GM18498 (cell line): Measurements from ENCODE around the gene BAIAP2L1.

ENCODE experiments used
- ATAC-seq: cut with Tn5 transposase; IDR thresholded peaks from one replicate; pipeline ENCODE4 v1.9.1; 2021; ENCODE audit warnings: mild to moderate bottlenecking, moderate library complexity; ENCODE audit not compliant: unreplicated experiment

The BAIAP2L1 gene

GRCh38 chr7:98297626-98298286 lies 103.1 kb downstream of the BAIAP2L1 start:
- no peak for ATAC-seq

DNA sequence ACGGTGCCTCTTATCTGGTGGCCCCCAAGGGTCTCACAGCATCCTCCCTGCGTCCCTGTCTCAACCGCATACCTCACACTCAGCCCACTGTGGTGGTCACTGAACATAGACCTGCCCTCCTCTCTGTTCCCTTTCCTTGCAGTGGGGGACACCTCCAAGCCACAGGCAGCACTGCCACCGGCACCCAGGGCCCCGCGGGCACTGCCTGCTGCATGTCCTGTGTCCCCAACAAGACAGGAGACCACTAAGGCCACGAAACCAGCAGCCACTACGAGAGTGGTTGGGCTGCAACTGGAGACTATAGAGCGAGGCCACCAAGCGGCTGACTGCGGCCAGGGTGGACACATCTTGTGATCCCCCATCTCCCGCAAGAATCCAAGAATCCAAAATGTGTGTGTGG lies 104.1 kb downstream of the BAIAP2L1 start:
- ATAC-seq: no peak

DNA sequence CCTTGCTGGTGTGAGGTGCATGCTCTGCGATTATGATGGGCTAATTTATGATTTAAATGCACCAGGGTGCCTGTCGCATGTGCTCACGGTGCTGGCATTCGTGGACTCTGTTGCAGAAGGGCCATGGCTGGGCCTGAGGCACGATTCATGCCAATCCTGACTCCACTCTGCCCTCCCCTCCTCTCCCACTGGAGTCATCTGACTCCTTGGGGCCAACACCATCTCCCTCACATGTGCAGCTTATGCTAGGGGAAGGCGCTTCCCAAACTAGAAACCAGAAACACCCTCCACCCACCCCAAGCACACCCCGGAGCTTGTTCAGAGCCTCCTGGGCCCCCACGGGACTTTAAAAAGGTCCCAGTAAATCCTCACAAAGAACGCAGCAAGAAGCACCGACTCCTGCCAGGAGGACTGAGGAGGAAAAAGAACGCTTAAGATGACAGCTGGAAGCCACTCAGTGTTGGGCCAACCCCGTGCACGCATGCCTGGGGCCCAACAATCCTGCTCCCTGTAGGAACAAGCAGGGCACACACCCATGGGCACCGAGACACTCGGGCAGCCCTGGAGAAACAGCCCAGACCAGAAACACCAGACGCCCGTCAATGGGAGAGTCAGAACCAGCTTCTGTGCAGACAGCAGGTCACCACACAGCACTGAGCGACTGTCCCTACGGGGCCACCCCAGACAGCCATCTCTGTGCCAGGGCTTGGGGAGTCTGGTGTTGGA lies 105.3 kb downstream of the BAIAP2L1 start:
- no peak for ATAC-seq

GRCh38 chr7:98294798-98295382 lies 106.0 kb downstream of the BAIAP2L1 start:
- ATAC-seq: peak; percentile 58

DNA sequence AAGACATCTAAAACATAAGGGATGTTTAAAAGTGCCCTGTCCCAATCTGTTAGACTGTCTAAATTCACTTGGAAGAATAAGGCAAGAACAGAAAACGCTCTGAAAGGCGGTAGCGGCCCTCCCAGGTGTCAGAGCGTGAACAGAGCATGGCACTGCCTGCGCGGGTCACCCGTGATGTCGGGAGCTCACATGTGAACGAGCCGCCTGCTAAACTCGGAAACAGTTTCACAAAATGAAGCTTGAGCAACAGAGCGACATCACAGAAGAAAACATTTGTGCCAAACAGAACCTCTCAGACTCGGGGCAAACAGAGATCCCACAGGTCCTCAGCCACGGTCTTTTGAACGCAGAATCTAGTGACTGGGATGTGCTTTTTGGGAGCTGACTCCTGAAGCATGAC lies 106.6 kb downstream of the BAIAP2L1 start:
- ATAC-seq: no peak

- ATAC-seq: no peak
Measured at GRCh38 chr7:98293746-98294145, 107.1 kb downstream of the BAIAP2L1 start.

GRCh38 chr7:98293265-98293664 lies 107.6 kb downstream of the BAIAP2L1 start:
- ATAC-seq: no peak

DNA sequence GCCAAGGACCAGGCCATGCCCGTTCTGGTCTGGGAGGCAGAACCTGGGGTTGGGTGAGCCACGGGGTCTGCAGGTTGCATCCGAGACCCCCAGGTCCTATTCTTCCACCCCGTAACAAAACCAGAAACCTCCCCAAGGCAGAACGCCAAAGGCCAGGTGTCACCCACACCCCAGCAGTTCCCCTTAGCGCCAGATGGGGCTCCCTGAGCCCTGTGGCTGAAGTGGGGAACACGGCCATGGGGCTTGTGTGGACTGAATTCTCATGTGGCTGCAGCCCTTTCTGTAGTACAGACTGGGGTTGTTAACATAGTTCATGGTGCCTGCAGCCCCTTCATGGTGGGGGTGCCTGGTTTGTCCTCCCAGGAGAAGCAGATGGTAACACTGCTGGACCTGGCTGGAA lies 109.2 kb downstream of the BAIAP2L1 start:
- no peak for ATAC-seq

GRCh38 chr7:98289333-98289875 lies 111.5 kb downstream of the BAIAP2L1 start:
- no peak for ATAC-seq

GRCh38 chr7:98288064-98288823 lies 112.6 kb downstream of the BAIAP2L1 start:
- ATAC-seq: no peak

DNA sequence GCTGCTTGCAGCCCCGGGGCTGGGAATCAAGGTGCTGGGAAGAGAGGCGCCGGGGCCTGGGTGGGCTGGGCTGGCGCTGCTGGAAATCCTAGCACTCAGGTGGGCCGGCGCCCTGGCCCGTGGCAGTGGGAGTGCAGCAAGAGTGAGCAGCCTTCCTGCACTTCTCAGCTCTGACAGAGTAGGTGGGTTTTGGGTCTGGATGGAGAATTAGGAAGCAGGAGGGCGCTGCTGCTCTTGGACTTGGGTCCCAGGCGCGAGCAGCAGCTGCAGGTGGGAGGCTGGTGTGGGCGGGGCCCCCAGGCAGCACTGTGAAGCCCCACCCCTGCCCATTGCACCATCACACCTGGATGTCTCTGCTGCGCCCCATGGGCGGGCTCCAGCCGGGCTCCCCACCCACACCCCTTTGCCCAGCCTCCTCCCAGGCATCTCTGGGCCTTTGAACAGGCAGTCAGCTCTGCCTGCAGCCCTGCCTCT lies 113.4 kb downstream of the BAIAP2L1 start:
- no peak for ATAC-seq

GRCh38 chr7:98286701-98287485 lies 114.0 kb downstream of the BAIAP2L1 start:
- ATAC-seq: no peak

GRCh38 chr7:98286093-98286539 lies 114.8 kb downstream of the BAIAP2L1 start:
- no peak for ATAC-seq

GRCh38 chr7:98285157-98286092 lies 115.5 kb downstream of the BAIAP2L1 start:
- no peak for ATAC-seq

DNA sequence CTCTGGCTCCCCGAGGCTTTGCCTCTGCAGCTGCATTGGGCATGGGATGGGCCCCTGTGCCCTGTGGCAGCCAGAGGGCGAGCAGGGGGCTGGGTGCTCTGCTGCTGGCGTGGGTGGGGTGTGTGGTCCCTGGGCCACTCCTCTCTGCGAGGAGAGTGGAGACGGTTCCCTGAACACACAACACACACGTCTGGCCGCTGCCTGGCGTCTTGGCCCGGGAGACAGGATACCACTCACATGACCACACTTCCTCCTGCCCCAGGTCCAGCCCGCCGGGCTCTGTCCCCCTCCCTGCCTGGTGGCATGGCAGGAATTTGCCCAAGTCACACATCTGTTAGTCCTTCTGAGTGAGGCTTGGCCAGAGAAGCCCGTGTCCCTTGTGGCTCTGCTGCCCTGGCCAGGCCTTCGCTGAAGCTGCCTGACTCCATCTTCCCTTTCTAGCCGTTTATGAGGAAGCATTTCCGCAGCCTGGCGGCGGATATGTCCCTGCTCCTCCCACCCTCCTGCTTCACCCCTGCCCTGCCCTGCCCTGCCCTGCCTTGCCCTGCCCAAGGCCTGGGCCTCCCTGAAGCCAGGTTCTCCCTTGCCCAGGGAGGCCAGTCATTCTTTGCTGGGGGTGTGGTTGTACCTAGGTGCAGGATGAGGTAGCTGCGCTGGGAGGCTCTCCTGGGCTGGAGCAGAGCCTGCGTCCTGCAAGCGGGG lies 116.4 kb downstream of the BAIAP2L1 start:
- no peak for ATAC-seq

GRCh38 chr7:98283887-98284222 lies 117.0 kb downstream of the BAIAP2L1 start:
- no peak for ATAC-seq

DNA sequence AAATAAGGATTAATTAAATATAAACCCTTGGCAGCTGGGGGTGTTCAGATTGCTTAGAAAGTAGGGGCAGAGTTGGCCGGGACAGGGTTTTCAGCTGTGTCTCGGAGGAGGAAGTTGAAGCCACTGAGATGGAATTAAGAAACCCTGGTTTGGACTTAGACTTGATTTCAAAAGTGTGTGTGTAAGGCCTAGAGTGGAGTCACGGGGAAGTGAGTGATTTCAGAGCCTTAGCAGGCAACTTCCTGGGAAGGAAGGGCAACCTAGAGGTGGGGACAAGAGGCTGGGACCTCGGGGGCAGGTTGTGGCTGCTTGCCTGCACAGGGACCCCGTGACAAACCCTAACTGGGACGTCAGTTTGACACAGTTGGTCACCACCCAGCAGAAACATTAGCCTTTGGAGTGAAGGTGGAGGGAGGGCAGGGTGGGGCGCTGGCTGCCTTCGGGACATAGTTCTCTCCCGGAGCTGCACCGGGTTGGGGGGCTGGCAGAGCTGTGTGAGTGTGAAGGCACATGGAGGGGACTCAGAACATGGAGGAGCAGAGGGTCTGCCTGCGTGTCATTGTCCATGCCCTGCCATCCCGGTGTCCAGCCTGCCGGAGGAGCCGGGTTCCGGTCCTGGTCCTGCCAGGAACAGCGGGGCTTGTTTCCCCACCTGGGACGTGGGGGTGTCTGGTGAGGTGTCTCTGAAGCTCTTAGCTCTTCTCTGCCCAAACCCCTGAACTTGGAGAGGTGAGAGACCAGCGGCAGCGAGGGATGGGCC lies 117.6 kb downstream of the BAIAP2L1 start:
- no peak for ATAC-seq

DNA sequence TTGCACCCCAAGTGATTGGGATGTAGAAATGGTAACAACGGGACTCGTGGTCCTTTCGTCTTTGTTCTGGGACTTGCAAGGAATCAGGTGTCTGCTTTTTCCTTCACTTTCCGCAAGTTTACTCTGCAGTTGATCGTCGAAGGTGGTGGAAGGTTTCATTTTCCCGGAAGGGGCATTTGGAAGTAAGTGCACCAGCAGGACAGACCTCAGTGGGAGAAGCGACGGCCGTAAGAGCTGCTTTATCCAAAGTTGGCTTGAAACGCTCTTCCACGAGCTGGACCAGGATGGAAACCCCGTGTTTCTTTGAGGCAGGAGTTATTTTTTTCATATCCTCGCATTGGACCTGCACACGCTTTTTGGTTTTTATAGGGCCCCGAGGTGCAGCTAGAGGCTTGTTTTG lies 118.2 kb downstream of the BAIAP2L1 start:
- ATAC-seq: no peak
